ENCODE results near the gene SMAP2.

Gene SMAP2

DNA sequence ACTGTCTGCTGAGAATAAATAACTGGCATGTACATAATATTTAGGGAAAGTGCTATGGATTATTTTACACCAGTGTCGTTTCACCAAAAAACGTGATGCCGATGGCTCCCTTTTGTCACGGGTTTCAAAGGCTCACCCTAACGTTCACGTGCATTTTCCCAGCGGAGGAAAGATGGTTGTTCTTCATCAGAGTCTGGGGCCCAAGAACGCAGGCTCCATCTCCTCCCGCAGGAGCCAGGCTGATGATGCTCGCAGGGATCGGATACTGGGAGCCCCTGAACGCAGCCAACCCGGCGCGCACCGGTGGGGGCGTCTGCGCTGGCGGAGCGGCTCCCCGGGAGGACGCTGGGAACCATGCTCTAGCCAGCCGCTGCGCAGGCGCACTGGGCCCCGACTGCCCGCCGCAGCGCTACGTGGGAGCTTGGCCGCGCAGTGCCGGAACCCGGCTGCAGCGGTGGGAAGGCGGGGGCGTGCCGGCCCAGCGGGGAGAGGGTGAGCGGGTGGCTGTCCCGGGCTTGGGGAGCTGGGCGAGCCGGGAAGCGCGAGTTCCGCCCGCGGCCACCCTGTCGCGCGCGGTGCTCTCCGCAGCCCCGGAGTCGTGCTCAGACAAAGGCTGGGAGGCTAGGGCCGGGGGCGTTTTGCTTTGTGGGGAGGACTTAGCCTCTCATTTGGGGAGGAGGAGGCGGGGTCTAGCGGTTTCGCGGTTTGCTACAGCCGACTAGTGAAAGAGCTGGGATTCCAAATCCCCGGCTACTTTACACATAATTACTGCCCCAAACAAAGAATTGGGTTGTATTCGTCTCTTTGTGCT is 76.4 kb downstream of the SMAP2 start, which contains the start of gene ZFP69B:
TSS of gene ZFP69B (plus strand) at position 793 of the 811 bp plus-strand sequence. CDS start 486 bp downstream, outside the sequence.
- DNase-seq (ENCODE audit: low read depth) = peak; percentile 92
- H3K4me3 ChIP-seq (ENCODE audit: low read depth, low read length) = peak within 1 kb of the TSS; percentile 63
- TF ChIP-seq, protein P1, sequence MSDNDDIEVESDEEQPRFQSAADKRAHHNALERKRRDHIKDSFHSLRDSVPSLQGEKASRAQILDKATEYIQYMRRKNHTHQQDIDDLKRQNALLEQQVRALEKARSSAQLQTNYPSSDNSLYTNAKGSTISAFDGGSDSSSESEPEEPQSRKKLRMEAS (IDR thresholded peaks at IDR 0.05; ENCODE audit: low read depth, low read length) = peak; percentile 75
- no peak for TF ChIP-seq CTCF (IDR thresholded peaks at IDR 0.05; ENCODE audit: low read depth, low read length)
- TF ChIP-seq POLR2A (IDR thresholded peaks at IDR 0.05; ENCODE audit: extremely low read depth, insufficient read length) = peak; percentile 79
- TF ChIP-seq MYC (IDR thresholded peaks at IDR 0.05; ENCODE audit: low read depth, low read length) = peak; percentile 74

GRCh38 chr1:40450495-40451237 is 77.1 kb downstream of the SMAP2 start:
- TF ChIP-seq POLR2A (IDR thresholded peaks at IDR 0.05; ENCODE audit: extremely low read depth, insufficient read length) (no peak), CTCF (IDR thresholded peaks at IDR 0.05; ENCODE audit: low read depth, low read length) (no peak), MYC (IDR thresholded peaks at IDR 0.05; ENCODE audit: low read depth, low read length) (0 out of 2 replicates have a peak, but pooled peaks have one; percentile 11)
- TF ChIP-seq, protein P1 (IDR thresholded peaks at IDR 0.05; ENCODE audit: low read depth, low read length) = 0 out of 2 replicates have a peak, but pooled peaks have one; percentile 12
- peak; percentile 80 for DNase-seq (ENCODE audit: low read depth)
- H3K4me3 ChIP-seq (ENCODE audit: low read depth, low read length) = peak overlapping the region; percentile 63

DNA sequence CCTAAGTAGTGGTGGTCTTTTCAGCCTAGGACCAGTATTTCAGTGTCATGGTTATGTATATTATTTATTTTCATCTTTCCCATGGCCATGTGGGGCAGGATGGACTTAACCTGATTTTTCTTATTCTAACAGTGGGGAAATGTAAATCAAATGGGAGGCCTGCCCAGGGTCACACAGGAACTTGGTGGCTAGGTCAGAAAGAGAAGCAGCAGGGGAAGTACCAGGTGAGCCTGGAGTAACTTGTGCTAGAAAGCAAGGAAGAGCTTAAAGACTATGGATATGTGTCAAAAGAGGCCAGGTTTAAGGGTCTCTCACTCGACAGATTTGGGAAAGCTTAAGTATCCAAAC is 77.7 kb downstream of the SMAP2 start:
- peak overlapping the region; percentile 63 for H3K4me3 ChIP-seq (ENCODE audit: low read depth, low read length)
- no peak for DNase-seq (ENCODE audit: low read depth)
- TF ChIP-seq POLR2A (IDR thresholded peaks at IDR 0.05; ENCODE audit: extremely low read depth, insufficient read length) (no peak), MYC (IDR thresholded peaks at IDR 0.05; ENCODE audit: low read depth, low read length) (no peak), CTCF (IDR thresholded peaks at IDR 0.05; ENCODE audit: low read depth, low read length) (no peak)
- TF ChIP-seq, protein P1 (IDR thresholded peaks at IDR 0.05; ENCODE audit: low read depth, low read length) = no peak

DNA sequence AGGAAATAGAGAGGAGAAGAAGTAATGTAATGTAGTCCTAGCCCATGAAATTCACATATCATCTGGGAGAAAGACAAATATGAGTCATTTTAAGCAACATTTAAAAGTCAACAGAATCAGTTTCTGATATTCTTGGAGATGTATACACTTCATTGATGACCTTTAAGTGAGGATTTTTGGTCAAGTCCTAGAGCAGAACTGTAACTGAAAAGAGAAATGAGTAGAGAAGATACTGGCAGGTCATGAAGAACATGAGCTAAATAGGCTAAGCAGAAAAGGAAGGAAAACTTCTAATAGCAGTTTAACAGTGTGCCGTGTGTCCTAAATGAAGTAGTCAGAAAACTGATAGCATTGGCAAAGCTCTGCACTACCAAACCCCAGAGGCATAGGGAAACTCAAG is 81.3 kb downstream of the SMAP2 start:
- DNase-seq (ENCODE audit: low read depth) = no peak
- TF ChIP-seq MYC (IDR thresholded peaks at IDR 0.05; ENCODE audit: low read depth, low read length) (no peak), POLR2A (IDR thresholded peaks at IDR 0.05; ENCODE audit: extremely low read depth, insufficient read length) (no peak), CTCF (IDR thresholded peaks at IDR 0.05; ENCODE audit: low read depth, low read length) (no peak)
- TF ChIP-seq, protein P1 (IDR thresholded peaks at IDR 0.05; ENCODE audit: low read depth, low read length) = no peak
- no peak overlapping the region for H3K4me3 ChIP-seq (ENCODE audit: low read depth, low read length)

- no peak for TF ChIP-seq MYC (IDR thresholded peaks at IDR 0.05; ENCODE audit: low read depth, low read length)
- DNase-seq (ENCODE audit: low read depth) = no peak
- H3K4me3 ChIP-seq (ENCODE audit: low read depth, low read length) = no peak overlapping the region
These were observed 89.5 kb downstream of the SMAP2 start for GRCh38 chr1:40462956-40463590.
